OCI-LY7 (cell line): ENCODE results near the gene GOLPH3.

Source experiments
- CTCF ChIP-seq: fragments of 200-600 bp; sonication (generic); conservative IDR thresholded peaks from 2 replicates; pipeline ENCODE4 v1.5.1; 2014; ENCODE audit warnings: mild to moderate bottlenecking, antibody characterized with exemption, low read length, moderate library complexity, mixed read lengths
- EZH2phosphoT487 ChIP-seq: fragments of 200-600 bp; sonication (generic); IDR thresholded peaks from 2 replicates; pipeline ENCODE4 v1.6.1; 2018; ENCODE audit warnings: low read depth, borderline replicate concordance, mild to moderate bottlenecking, mixed run types, antibody characterized with exemption, low read length, moderate library complexity, mixed read lengths

GRCh38 chr5:32136342-32136741, 37.8 kb downstream of the GOLPH3 start:
- no peak for TF ChIP-seq CTCF
- no peak for TF ChIP-seq EZH2phosphoT487
